Measurements from ENCODE around the gene SEMA3E. TPM values are rescaled to one million over a fixed set of nuclear protein-coding genes. Genes with fewer than 3 reads are reported as not detected.

SEMA3E gene
- total RNA-seq (not detected), total RNA-seq (0 to 0.08 (median 0) reads per million in 29 experiments)
- not detected for total RNA-seq (2013)

- H3K4me1 Mint-ChIP-seq = no peaks in the 10 kb centered on the region
- no peaks in the 10 kb centered on the region for H3K36me3 Mint-ChIP-seq
- Histone ChIP-seq H3K4me3 (ENCODE audit: control insufficient read depth in 1 of 2, extremely low read depth in 1 of 2, low read length in 1 of 2) (no peak within 1 kb of the TSS), H3K27ac (ENCODE audit: low read length) (no peak within 1 kb of the TSS), H3K27me3 (replicated peaks in 1 of 2; ENCODE audit: control insufficient read depth in 2 of 2, extremely low read depth in 1 of 2, insufficient read depth in 2 of 2, low read length in 1 of 2) (peaks cover 2 to 4% of the 10 kb centered on the region in 2 experiments), H3K36me3 (ENCODE audit: control insufficient read depth in 2 of 2, extremely low read depth in 1 of 2, insufficient read depth in 1 of 2, low read length in 1 of 2) (no peaks in the 10 kb centered on the region), H3K4me1 (ENCODE audit: control insufficient read depth in 1 of 2, extremely low read depth in 1 of 2, insufficient read depth in 2 of 2, low read length in 2 of 2) (no peaks in the 10 kb centered on the region), H3K9me3 (no peaks in the 10 kb centered on the region)
- no peak within 1 kb of the TSS for H3K4me3 Mint-ChIP-seq
- H3K9me3 Mint-ChIP-seq = peaks cover 0 to 3% (median 3%) of the 10 kb centered on the region in 3 donors
- peak within 1 kb of the TSS in 1 of 2 donors; percentile 3 for H3K27ac Mint-ChIP-seq
- ChIA-PET CTCF (interaction anchor here in 1 of 2 donors (0.6 kb wide), 1 partner anchor 650 kb away, joined by 4 read pairs; no protein-coding TSS in a partner anchor), POLR2A (interaction anchor here in 1 of 2 donors (0.6 kb wide), 1 partner anchor 429 kb away, joined by 8 read pairs; no protein-coding TSS in a partner anchor)
- 5% methylated on average over 16 of the region's 25 CpGs for WGBS (ENCODE audit: insufficient coverage)
- ATAC-seq (replicated peaks in 1 of 4) = no peak
- DNase-seq = no peak
- H3K27me3 Mint-ChIP-seq = peaks cover 4 to 9% of the 10 kb centered on the region in 2 donors
These were observed at the start of gene SEMA3E for GRCh38 chr7:83648464-83649241. Gene SEMA3E (minus strand): TSS chr7:83649139.

GRCh38 chr7:83697804-83698530 lies 49.0 kb upstream of the SEMA3E start:
- no peak overlapping the region for H3K27ac Mint-ChIP-seq
- Histone ChIP-seq H3K9me3 (no peaks in the 10 kb centered on the region), H3K4me1 (ENCODE audit: control insufficient read depth in 1 of 2, extremely low read depth in 1 of 2, insufficient read depth in 2 of 2, low read length in 2 of 2) (no peaks in the 10 kb centered on the region), H3K27ac (ENCODE audit: low read length) (no peak overlapping the region), H3K4me3 (ENCODE audit: control insufficient read depth in 1 of 2, extremely low read depth in 1 of 2, low read length in 1 of 2) (no peak overlapping the region), H3K27me3 (replicated peaks in 1 of 2; ENCODE audit: control insufficient read depth in 2 of 2, extremely low read depth in 1 of 2, insufficient read depth in 2 of 2, low read length in 1 of 2) (no peaks in the 10 kb centered on the region), H3K36me3 (ENCODE audit: control insufficient read depth in 2 of 2, extremely low read depth in 1 of 2, insufficient read depth in 1 of 2, low read length in 1 of 2) (no peaks in the 10 kb centered on the region)
- no peak for ATAC-seq (replicated peaks in 1 of 4)
- POLR2A ChIA-PET = no interaction called here
- H3K9me3 Mint-ChIP-seq = peaks cover 8 to 17% (median 13%) of the 10 kb centered on the region in 3 donors
- no peak overlapping the region for H3K4me3 Mint-ChIP-seq
- no peaks in the 10 kb centered on the region for H3K36me3 Mint-ChIP-seq
- DNase-seq = no peak
- H3K27me3 Mint-ChIP-seq = no peaks in the 10 kb centered on the region
- CTCF ChIA-PET = no interaction called here
- 80% methylated on average over 1 of the region's 5 CpGs for WGBS (ENCODE audit: insufficient coverage)
- H3K4me1 Mint-ChIP-seq = no peaks in the 10 kb centered on the region

- Histone ChIP-seq H3K9me3 (no peaks in the 10 kb centered on the region), H3K27ac (ENCODE audit: low read length) (no peak overlapping the region), H3K4me1 (ENCODE audit: control insufficient read depth in 1 of 2, extremely low read depth in 1 of 2, insufficient read depth in 2 of 2, low read length in 2 of 2) (no peaks in the 10 kb centered on the region), H3K36me3 (ENCODE audit: control insufficient read depth in 2 of 2, extremely low read depth in 1 of 2, insufficient read depth in 1 of 2, low read length in 1 of 2) (no peaks in the 10 kb centered on the region), H3K4me3 (ENCODE audit: control insufficient read depth in 1 of 2, extremely low read depth in 1 of 2, low read length in 1 of 2) (no peak overlapping the region), H3K27me3 (replicated peaks in 1 of 2; ENCODE audit: control insufficient read depth in 2 of 2, extremely low read depth in 1 of 2, insufficient read depth in 2 of 2, low read length in 1 of 2) (no peaks in the 10 kb centered on the region)
- Mint-ChIP-seq H3K36me3 (no peaks in the 10 kb centered on the region), H3K4me3 (no peak overlapping the region), H3K27ac (no peak overlapping the region), H3K9me3 (peaks cover 8 to 17% (median 13%) of the 10 kb centered on the region in 3 donors), H3K4me1 (no peaks in the 10 kb centered on the region), H3K27me3 (no peaks in the 10 kb centered on the region)
- 94% methylated on average over 2 of the region's 2 CpGs for WGBS (ENCODE audit: insufficient coverage)
- ATAC-seq (replicated peaks in 1 of 4) = no peak
- ChIA-PET CTCF (no interaction called here), POLR2A (no interaction called here)
- DNase-seq = no peak
These were observed 47.2 kb upstream of the SEMA3E start for GRCh38 chr7:83696101-83696500.

- no peaks in the 10 kb centered on the region for H3K4me1 ChIP-seq (ENCODE audit: control insufficient read depth in 1 of 2, extremely low read depth in 1 of 2, insufficient read depth in 2 of 2, low read length in 2 of 2)
- no peak overlapping the region for H3K27ac Mint-ChIP-seq
- 57% methylated on average over 1 of the region's 3 CpGs for WGBS (ENCODE audit: insufficient coverage)
- H3K4me3 ChIP-seq (ENCODE audit: control insufficient read depth in 1 of 2, extremely low read depth in 1 of 2, low read length in 1 of 2) = no peak overlapping the region
- no peaks in the 10 kb centered on the region for H3K27me3 Mint-ChIP-seq
- no peaks in the 10 kb centered on the region for H3K27me3 ChIP-seq (replicated peaks in 1 of 2; ENCODE audit: control insufficient read depth in 2 of 2, extremely low read depth in 1 of 2, insufficient read depth in 2 of 2, low read length in 1 of 2)
- POLR2A ChIA-PET = no interaction called here
- CTCF ChIA-PET = interaction anchor here in 1 of 2 donors (1.1 kb wide), 1 partner anchor 17 kb away, joined by 3 read pairs; no protein-coding TSS in a partner anchor
- H3K4me1 Mint-ChIP-seq = no peaks in the 10 kb centered on the region
- no peak overlapping the region for H3K4me3 Mint-ChIP-seq
- peaks cover 8 to 17% (median 15%) of the 10 kb centered on the region in 3 donors for H3K9me3 Mint-ChIP-seq
- ATAC-seq (replicated peaks in 1 of 4) = no peak
- no peak for DNase-seq
- H3K36me3 Mint-ChIP-seq = no peaks in the 10 kb centered on the region
- no peaks in the 10 kb centered on the region for H3K9me3 ChIP-seq
- H3K27ac ChIP-seq (ENCODE audit: low read length) = no peak overlapping the region
- H3K36me3 ChIP-seq (ENCODE audit: control insufficient read depth in 2 of 2, extremely low read depth in 1 of 2, insufficient read depth in 1 of 2, low read length in 1 of 2) = no peaks in the 10 kb centered on the region
These were observed 46.4 kb upstream of the SEMA3E start for GRCh38 chr7:83695128-83695960.

GRCh38 chr7:83693256-83693655 lies 44.3 kb upstream of the SEMA3E start:
- Mint-ChIP-seq H3K36me3 (no peaks in the 10 kb centered on the region), H3K9me3 (peaks cover 8 to 15% (median 13%) of the 10 kb centered on the region in 3 donors), H3K27me3 (no peaks in the 10 kb centered on the region), H3K27ac (no peak overlapping the region), H3K4me3 (no peak overlapping the region), H3K4me1 (no peaks in the 10 kb centered on the region)
- no peak for ATAC-seq (replicated peaks in 1 of 4)
- Histone ChIP-seq H3K4me3 (ENCODE audit: control insufficient read depth in 1 of 2, extremely low read depth in 1 of 2, low read length in 1 of 2) (no peak overlapping the region), H3K27ac (ENCODE audit: low read length) (no peak overlapping the region), H3K27me3 (replicated peaks in 1 of 2; ENCODE audit: control insufficient read depth in 2 of 2, extremely low read depth in 1 of 2, insufficient read depth in 2 of 2, low read length in 1 of 2) (no peaks in the 10 kb centered on the region), H3K9me3 (no peaks in the 10 kb centered on the region), H3K36me3 (ENCODE audit: control insufficient read depth in 2 of 2, extremely low read depth in 1 of 2, insufficient read depth in 1 of 2, low read length in 1 of 2) (no peaks in the 10 kb centered on the region), H3K4me1 (ENCODE audit: control insufficient read depth in 1 of 2, extremely low read depth in 1 of 2, insufficient read depth in 2 of 2, low read length in 2 of 2) (no peaks in the 10 kb centered on the region)
- POLR2A ChIA-PET = no interaction called here
- DNase-seq = no peak
- CTCF ChIA-PET = no interaction called here
- 57% methylated on average over 1 of the region's 1 CpG for WGBS (ENCODE audit: insufficient coverage)

GRCh38 chr7:83691095-83691494 lies 42.2 kb upstream of the SEMA3E start:
- Histone ChIP-seq H3K27ac (ENCODE audit: low read length) (no peak overlapping the region), H3K9me3 (no peaks in the 10 kb centered on the region), H3K27me3 (replicated peaks in 1 of 2; ENCODE audit: control insufficient read depth in 2 of 2, extremely low read depth in 1 of 2, insufficient read depth in 2 of 2, low read length in 1 of 2) (no peaks in the 10 kb centered on the region), H3K4me3 (ENCODE audit: control insufficient read depth in 1 of 2, extremely low read depth in 1 of 2, low read length in 1 of 2) (no peak overlapping the region), H3K36me3 (ENCODE audit: control insufficient read depth in 2 of 2, extremely low read depth in 1 of 2, insufficient read depth in 1 of 2, low read length in 1 of 2) (no peaks in the 10 kb centered on the region), H3K4me1 (ENCODE audit: control insufficient read depth in 1 of 2, extremely low read depth in 1 of 2, insufficient read depth in 2 of 2, low read length in 2 of 2) (no peaks in the 10 kb centered on the region)
- 60% methylated on average over 4 of the region's 4 CpGs for WGBS (ENCODE audit: insufficient coverage)
- Mint-ChIP-seq H3K4me1 (no peaks in the 10 kb centered on the region), H3K36me3 (no peaks in the 10 kb centered on the region), H3K9me3 (peaks cover 3 to 8% (median 6%) of the 10 kb centered on the region in 3 donors), H3K27ac (no peak overlapping the region), H3K27me3 (no peaks in the 10 kb centered on the region), H3K4me3 (no peak overlapping the region)
- ChIA-PET POLR2A (no interaction called here), CTCF (no interaction called here)
- DNase-seq (no peak), ATAC-seq (replicated peaks in 1 of 4) (no peak)
